Erythroblast (primary cell): ENCODE data around the gene THOC7.

Experiments used
- GATA1 ChIP-seq: IDR thresholded peaks from 2 replicates; pipeline ENCODE4 v1.6.1; 2011; ENCODE audit warnings: low read depth, mild to moderate bottlenecking, control low read depth, low read length, moderate library complexity
- POLR2A ChIP-seq: IDR thresholded peaks from 2 replicates; pipeline ENCODE4 v1.6.1; 2011; ENCODE audit warnings: mild to moderate bottlenecking, low read length

DNA sequence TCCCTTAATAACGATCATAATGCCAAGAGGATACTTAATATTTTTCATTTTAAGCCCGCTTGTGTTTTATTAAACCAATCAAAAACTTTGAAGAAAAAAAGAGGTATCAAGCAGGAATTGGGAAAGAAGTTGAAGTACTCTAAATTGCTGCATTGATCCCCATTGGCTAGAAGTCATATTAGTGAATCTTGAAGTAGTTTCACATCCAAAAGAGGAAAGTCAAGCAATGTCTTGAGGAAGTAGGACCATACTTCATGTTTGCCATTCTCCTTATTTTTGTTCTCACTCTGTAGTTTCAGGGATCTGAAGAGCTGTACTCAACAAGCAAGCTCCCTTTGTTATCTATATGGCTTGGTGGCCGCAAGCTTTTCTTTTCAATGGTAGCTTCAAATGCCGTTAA lies 46.4 kb upstream of the THOC7 start:
- TF ChIP-seq POLR2A (no peak), GATA1 (no peak)
